ENCODE data around the gene BRD7.

The BRD7 gene

GRCh38 chr16:50298075-50298460 lies 70.7 kb downstream of the BRD7 start:
- TF ChIP-seq CTCF (IDR thresholded peaks at IDR 0.05; ENCODE audit: low read length, missing control alignments): no peak
- no peak for DNase-seq (ENCODE audit: low read depth)
- H3K4me3 ChIP-seq (replicated peaks; ENCODE audit: low read depth, low read length): no peak overlapping the region

DNA sequence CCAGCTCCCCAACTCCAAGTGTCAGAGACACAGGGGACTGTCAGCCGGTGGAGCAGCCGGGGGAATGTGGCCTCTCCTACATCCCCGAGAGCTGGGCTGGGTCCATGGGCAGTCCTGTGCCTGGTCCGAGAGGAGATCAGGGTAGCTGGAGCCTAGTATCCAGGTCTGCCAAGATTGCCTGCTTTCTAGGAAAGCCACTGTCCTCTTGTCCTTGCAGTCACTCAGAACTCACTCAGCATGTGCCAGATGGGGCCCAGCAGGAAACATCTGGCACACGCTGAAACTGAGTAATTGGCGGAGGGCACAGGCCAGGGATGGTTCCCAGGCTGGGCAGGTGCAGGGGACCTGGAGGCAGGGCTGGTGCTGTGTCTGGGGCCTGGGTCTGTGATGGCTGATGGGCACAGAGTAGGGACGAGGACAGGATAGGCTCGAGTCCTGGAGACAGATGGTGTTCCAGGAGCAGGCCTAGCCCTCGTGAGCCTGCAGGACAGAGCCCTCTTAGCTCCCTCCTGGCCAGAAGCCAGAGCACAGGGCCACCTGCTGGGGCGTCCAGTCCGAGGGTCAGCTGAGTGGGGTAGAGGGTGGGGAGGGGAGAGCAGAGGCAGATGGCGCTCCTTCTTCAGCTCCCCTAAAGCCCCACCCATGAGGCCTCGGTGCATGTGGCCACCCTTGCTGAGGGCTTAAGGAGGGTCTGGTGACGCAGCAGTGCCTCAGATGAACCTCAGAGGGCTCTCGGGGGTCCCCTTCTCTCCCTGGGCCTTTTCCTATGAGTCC lies 71.3 kb downstream of the BRD7 start:
- TF ChIP-seq CTCF (IDR thresholded peaks at IDR 0.05; ENCODE audit: low read length, missing control alignments): no peak
- H3K4me3 ChIP-seq (replicated peaks; ENCODE audit: low read depth, low read length): no peak overlapping the region
- DNase-seq (ENCODE audit: low read depth): no peak

DNA sequence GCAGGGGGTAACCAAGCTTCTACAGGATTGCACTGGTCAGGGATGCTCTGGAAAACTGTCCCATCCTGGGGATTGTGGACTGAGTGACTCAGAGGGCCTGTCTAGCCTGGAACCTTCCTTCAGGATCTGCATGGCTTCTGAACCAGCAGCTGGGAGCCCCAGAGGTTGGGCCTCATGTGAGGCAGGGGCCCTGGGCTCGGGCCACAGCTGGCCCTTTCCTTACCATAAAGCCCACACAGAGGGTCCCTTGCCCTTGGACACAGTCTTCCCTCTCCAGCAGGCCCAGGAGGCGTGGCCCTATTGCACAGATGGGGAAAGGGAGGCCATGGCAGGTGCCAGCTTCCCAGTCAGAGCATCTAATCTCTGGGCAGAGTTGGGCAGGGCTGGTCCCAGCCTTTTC lies 72.0 kb downstream of the BRD7 start:
- TF ChIP-seq CTCF (IDR thresholded peaks at IDR 0.05; ENCODE audit: low read length, missing control alignments): no peak
- H3K4me3 ChIP-seq (replicated peaks; ENCODE audit: low read depth, low read length): no peak overlapping the region
- DNase-seq (ENCODE audit: low read depth): no peak

DNA sequence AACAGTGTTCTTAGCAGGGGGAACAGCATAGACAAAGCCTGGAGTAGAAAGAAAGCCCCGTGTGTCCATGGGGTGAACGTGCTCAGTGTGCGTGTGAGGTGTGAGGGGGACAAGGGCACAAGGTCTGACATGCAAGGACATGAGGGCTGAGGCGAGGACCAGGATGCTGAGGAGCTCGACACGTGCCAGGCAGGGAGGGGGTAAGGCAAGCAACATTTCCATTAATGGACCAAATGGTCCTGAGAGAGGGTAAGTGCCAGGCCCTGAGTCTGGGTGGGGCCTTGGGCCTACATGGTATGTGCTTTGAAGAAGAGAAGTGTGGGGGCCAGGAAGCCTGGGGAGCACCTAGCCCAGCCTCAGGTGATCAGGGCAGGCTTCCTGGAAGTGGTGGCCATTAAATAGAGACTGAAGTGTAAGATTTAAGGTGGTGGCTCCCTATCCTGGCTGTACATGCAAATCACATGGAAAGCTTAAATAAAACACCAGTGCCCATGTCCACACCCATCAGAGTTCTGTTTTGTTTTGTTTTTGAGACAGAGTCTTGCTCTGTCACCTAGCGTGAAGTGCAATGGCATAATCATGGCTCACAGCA lies 73.2 kb downstream of the BRD7 start:
- TF ChIP-seq CTCF (IDR thresholded peaks at IDR 0.05; ENCODE audit: low read length, missing control alignments): no peak
- no peak for DNase-seq (ENCODE audit: low read depth)

DNA sequence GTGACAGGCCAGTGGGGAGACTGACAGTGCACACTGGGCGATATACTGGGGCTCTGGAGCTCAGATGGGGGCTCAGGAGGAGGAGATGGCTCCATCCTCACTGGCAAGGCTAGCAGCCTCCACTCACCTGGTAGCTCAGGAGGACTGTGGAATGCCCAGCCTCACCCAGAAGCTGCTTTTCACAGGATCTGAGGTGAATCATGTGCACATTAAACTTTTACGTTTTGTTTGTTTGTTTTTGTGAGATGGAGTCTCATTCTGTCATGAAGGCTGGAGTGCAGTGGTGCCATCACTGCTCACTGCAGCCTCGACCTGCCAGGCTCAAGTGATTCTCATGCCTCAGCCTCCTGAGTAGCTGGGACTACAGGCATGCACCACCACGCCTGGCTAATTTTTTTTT lies 73.8 kb downstream of the BRD7 start:
- TF ChIP-seq CTCF (IDR thresholded peaks at IDR 0.05; ENCODE audit: low read length, missing control alignments): no peak
- no peak overlapping the region for H3K4me3 ChIP-seq (replicated peaks; ENCODE audit: low read depth, low read length)
- DNase-seq (ENCODE audit: low read depth): no peak

More for the DNA sequence above, 73.2 kb downstream of the BRD7 start:
- H3K4me3 ChIP-seq (replicated peaks; ENCODE audit: low read depth, low read length): no peak overlapping the region

- no peak for DNase-seq (ENCODE audit: low read depth)
- TF ChIP-seq CTCF (IDR thresholded peaks at IDR 0.05; ENCODE audit: low read length, missing control alignments): no peak
Observed at GRCh38 chr16:50293994-50294855, 74.6 kb downstream of the BRD7 start.

More at GRCh38 chr16:50293994-50294855, 74.6 kb downstream of the BRD7 start:
- H3K4me3 ChIP-seq (replicated peaks; ENCODE audit: low read depth, low read length): no peak overlapping the region

Measured in fibroblast of pulmonary artery (primary cell).